ENCODE measurements around the gene ANKRD37. TPM values are rescaled to one million over a fixed set of nuclear protein-coding genes. Genes with fewer than 3 reads are reported as not detected.

Gene ANKRD37
- total and polyA plus RNA-seq, 2 of the 8 experiments (the other 6 are each of a cell fraction or from before 2014, with no cell fraction given) = 2.8 to 3.4 TPM

- no peak for TF ChIP-seq JUND (IDR thresholded peaks at IDR 0.05; ENCODE audit: low read length)
- TF ChIP-seq JUN (IDR thresholded peaks at IDR 0.05; ENCODE audit: low read depth, low read length) = no peak
- TF ChIP-seq CEBPB (IDR thresholded peaks at IDR 0.05; ENCODE audit: low read depth, low read length) = no peak
- no peak for TF ChIP-seq CREB1 (IDR thresholded peaks at IDR 0.05)
- TF ChIP-seq FOSL1 (IDR thresholded peaks at IDR 0.05; ENCODE audit: insufficient read depth, low read depth, low read length) = no peak
Measured at GRCh38 chr4:185426960-185427688, 30.5 kb downstream of the ANKRD37 start (continued).

All from H1 (cell line).